Inflammatory macrophage treated with lipopolysaccharide for 1 hour (primary cell): ENCODE measurements around the gene COLEC12.

Source experiments
- DNase-seq, 2 donors: peaks; one replicate each; pipeline ENCODE4 v3.0.0-alpha.2; 2020 to 2022

The COLEC12 gene

DNA sequence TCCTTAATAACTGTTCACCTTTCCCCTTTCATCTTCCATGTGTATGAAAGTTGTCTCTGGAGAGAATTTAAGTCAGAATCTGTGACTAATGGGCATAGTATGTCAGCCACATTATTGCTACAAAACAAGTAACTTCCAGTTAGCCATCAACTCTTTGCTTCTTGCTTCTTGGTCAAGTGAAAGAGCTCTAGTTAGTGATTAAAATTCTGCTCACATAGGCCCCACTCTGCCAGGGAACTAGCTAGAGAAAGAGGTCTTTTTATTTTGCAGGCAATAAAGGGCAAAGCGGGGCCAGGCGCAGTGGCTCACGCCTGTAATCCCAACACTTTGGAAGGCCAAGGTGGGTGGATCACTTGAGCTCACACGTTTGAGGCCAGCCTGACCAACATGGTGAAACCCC, 64.6 kb downstream of the COLEC12 start:
- DNase-seq = no peak

DNA sequence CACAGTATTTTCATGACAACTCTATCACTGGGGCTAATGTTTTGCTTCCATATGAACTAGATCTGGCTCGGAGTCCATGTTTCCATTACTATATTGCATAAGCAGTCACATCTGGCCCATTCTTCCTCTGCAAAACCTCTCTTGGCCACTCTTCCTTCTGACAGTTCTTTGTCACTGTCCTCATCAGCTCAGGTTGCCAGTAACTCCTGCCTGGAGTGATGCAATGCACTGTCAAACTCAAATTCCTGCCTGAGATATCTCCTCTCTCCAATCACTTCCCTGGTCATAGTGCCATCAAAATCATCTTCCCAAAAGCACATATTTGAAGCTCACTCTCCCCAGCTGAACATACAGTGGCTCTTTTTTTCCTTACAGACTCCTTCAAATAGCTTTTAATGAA, 66.1 kb downstream of the COLEC12 start:
- DNase-seq = no peak

DNA sequence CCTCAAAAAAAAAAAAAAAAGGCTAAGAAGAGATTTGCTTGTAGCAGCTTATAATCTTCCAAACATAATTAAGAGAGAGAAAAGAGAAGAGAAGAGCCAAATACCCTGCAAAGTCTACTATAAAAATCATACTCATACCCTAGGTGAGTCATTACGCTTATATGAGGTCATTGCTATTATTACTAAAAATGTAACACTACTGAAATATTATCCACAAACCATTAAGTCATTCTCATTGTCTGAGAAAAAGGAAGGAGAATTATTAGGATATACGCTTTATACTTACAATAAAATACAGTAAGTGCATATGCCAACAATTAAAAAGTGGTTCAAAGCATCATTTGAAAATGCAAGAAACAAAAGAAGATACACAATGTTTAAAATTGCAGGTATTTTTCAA, 66.5 kb downstream of the COLEC12 start:
- peak; percentile 45 to 47 for DNase-seq

DNA sequence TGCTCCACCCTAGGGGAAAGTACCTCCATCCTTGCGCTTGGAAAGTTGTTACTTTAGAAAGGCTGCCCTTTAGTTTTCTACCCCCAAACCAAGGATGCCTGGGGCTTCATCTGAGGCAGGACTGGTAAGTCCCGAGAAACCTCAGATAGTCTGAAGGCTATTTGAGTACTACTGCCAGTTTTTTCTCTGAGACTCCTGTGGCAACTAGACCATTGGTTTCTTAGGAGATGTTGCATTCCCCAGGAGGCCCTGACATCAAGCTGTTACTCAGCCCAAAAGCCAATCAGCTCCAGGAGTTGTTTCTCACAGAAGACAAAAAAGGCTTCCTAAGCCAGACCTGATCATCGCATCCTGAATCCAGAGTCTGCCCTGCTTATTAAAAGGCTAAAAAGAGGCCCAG, 67.2 kb downstream of the COLEC12 start:
- DNase-seq = no peak

DNA sequence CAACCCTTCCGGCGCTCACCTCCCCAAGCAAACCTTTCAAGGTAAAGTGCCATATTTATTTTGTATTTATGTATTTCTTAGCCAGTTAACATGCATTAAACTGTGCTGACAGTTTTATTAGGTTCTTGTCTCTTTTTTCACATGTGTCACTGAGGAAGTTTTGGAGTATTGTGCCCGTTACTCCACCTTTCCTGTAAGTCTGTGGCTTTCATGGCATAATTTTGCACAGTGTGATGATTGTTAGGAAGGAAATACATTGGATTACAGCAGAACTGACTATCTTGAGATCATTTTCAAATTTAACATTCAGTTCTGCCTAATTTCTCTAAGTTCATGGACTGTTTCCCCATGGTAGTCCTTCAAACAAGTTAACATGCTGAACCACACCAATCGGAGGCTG, 67.7 kb downstream of the COLEC12 start:
- no peak for DNase-seq

DNA sequence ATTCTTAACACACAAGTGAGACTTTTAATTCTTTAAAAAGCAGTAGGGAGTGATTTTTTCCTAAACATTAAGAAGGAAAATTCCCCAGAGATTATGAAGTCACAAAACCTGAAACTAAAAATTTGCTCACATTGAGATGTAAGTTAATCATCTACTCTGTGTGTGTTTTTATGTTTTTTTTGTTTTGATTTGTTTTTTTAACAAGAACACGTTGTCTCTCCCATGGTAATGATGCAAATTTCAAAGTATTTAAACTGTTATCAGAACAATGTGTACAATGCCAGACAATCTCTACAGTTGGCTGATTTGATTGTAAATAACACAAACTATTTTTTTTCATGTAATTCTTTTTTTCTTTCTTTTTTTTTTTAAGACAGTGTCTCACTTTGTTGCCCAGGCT, 71.5 kb downstream of the COLEC12 start:
- DNase-seq = no peak

DNA sequence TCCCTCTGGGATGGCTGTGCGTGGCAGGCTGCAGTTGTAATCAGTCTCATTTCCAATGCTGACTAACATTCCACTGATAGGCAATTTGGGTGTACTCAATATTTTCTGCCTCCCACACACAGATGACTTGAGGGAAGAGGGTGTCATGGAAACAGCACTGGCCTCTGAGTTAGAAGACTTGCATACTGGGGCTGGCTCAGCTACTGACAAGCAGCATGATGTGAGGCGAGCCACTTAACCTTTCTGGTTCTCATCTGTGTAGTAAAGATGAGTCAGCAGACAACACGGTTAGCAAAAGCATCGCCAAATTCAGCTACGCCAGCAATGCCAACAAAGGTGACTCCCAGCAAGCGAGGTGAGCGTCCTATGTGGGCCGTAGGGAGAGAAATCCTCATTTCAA, 73.5 kb downstream of the COLEC12 start:
- DNase-seq = no peak

DNA sequence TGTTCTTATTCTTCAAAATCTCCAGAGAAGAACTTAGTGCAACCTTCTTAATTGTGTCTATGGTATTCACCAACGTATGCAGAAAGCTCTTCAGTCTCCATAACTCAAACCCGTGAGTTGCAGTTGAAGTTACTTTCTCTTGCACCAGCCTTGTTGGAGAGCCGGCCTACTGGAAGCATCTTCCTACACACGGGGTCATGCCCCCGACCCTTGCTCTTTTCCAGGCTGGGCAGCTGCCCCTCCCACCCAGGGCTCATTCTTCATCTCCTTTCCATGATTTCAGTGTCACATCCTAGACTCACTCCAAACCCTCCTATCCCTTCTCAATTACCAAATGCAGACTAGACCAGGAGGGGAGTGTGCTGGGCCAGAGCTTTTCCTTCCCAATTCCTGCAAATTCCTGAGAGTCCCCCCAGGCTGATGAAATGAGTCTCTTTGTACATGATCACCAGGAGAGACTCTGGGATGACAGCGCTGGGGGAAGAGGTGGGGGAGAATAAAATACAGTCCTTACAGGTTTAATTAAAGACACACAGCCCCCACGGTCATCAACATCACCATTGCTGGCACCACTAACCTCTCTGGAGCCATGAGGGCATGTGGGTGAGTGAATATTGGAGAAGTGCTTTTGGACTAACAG, 75.3 kb downstream of the COLEC12 start:
- no peak for DNase-seq

DNA sequence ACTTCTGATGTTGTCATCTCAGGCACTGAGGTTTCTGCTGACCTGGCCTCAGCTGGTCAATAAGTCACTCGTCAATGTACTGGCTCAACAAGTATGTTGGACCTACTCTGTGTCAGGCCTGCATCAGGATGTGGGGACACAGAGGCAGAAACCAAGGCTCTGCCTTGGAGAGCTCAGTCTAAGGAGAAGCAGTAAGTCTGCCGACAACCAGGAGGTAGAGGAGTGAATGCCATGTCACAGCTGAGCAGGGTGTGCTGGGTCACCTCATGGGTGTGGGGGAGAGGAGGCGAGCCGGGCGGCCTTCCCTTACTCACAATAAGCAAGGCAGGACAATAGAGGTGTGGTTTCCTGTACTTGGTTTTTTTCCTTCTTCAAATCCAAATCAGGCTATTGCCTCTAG, 75.8 kb downstream of the COLEC12 start:
- no peak for DNase-seq

DNA sequence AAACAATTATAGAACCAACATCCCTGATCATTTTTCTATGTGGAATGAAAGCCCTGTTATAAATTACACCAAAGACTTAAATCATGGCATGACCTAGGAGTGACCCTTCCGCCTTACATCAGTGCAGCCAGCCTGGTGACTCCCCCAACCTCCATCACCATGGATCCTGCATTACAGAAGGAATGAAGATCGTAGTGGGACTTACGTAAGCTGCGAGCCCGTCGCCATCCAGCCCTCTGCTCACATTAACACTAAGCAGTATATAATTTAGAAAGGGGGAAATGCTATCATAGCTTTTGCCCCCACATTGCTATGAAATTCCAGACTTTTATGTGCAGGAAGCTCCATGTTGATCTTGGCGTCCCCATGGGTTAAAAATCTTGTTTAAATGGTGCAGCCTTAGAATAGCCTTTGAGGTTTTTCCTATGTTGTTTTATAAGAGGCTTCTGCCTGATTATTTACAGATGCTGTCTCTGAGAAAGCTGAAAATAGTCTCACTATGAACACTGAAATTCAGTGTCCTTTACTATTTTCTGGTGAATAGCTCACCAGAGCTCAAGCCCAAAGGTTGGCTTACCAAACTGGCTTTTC, 76.3 kb downstream of the COLEC12 start:
- no peak for DNase-seq

DNA sequence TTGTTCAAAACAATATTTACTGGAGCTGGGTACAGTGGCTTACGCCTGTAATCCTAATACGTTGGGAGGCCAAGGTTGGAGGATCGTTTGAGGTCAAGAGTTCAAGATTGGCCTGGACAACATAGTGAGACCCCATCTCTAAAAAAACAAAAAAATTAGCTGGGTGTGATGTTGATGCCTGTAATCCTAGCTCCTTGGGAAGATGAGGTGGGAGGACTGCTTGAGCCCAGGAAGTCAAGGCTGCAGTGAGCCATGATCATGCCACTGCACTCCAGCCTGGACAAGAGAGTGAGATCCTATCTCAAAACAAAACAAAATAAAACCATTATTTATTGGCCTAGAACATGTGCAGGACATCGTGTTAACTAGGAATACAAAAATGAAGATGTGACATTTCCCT, 77.5 kb downstream of the COLEC12 start:
- no peak for DNase-seq

DNA sequence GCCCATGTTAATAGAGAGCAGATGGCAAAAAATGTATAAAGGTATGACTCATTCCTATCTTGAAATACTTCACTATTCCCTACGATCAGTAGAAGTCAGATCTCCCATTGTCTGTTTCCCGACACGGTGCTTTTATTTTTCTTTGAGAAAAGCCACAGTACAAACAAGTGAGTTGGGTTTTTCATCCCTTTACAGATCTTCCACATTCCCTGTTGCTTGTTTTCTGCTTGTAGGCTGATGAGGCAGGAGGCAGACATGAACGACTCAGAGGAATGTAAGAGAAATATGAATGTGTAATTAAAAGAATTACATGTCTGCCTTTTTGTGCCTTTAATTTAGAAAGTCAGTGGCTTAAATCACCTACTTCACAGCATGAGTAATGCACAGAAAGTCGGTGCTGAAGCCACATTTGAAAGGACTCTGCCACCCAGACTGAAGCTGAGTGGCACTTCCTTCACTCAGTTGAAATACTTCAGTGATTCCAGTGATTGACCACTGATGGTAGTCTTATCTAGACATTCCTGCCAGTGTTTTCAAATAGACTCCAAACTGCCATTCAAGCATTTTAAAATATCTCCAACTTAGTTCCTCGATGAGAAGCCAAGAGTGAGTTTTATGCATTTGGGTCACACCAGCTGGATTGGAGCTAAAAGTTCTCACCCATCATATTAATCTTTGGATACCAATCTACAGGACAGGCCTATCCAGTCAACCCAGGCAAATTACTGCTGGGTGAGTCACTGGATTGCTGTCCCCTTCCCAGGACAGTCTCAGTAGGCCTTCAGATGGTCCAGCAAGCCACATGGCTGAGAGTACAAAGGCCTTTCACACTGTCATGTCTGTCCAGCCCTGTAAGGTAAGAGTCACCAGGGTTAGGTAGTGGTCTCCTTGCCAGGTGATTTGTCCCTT, 79.0 kb downstream of the COLEC12 start:
- DNase-seq = no peak

DNA sequence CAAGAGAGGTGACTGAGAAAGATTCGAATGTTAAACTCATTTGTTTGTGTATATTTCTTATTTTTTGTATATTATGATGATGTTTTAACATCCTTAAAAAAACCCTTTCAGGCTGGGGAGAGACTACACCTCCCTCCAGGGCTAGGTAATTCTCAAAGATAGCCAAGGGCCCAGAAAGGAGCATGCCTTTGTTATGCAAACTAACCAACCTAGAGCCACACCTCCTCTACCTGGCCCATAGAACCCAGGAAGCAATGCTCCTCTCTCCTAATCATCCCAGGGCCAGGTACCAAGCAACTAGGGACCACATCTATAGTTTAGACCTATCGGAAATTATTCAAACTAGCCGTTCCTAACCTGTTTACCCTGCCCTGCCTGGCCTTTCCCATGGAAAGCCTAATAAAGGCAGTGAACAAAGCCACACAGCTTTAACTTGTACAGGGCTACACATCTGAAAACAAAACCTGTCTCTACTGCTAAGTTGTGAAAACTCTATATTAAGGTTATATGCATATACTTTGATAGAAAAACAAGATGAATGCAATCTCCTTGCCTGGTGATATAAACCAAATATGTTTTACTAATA, 79.7 kb downstream of the COLEC12 start:
- DNase-seq = no peak

DNA sequence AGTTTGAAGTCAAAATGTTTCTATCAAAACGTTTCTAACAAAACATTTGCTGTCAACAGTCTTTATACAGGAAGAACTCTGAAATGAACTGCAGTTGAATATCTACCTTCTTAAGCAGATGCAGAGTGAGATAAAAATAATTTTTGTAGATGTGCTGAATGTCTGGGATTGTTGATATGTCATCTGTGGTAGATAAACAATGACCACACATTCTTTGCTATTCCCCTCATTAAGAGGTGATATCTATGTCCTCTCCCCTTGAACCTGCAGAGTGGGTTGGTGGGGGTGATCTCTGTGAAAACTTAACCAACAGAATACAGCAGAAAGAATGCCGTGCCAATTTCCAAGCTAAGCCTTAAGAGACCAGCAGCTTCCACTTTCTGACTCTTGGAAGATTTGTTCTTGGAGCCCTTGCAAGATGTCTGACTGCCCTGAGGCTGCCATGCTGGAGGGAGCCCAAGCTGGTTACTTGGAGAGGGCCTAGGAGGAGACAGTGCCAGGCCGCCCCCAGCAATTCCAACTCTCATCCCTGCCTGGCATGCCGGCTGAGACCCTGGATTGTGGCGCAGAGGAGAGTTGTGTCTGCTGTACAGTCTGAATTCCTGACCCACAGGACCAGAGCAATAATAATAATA, 80.8 kb downstream of the COLEC12 start:
- DNase-seq = no peak

DNA sequence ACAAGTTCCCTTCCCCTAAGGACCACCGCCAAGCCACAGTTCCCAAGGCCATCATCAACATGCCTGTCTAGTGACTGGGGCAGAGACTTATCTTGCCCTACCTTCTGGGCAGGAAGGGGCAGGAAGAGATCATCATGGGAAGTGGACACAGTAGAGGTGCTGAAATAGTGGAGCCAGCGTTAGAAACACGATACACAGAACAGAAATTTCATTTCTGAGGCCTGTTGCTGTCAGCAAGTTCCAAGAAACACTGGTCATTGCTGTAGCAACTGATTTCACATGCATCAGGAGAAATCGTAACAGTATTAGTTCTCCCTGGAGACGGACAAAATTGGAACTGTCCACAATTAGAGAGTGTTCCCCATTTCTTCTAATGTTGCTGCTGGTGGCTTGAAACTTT, 83.0 kb downstream of the COLEC12 start:
- peak; percentile 36 to 55 for DNase-seq

DNA sequence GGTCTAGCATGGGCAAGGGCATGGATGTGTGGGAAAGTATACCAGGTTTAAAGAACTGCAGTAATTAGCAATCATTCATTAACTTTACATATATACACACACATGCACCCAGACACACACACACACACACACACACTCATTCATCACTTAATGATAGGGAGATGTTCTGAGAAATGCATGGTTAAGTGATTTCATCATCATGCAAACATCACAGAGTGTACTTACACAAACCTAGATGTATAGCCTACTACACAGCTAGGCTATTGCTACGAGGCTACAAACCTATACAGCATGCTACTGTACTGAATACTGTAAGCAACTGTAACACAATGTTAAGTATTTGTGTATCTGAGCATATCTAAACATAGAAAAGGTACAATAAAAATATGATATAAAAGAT, 83.6 kb downstream of the COLEC12 start:
- no peak for DNase-seq

DNA sequence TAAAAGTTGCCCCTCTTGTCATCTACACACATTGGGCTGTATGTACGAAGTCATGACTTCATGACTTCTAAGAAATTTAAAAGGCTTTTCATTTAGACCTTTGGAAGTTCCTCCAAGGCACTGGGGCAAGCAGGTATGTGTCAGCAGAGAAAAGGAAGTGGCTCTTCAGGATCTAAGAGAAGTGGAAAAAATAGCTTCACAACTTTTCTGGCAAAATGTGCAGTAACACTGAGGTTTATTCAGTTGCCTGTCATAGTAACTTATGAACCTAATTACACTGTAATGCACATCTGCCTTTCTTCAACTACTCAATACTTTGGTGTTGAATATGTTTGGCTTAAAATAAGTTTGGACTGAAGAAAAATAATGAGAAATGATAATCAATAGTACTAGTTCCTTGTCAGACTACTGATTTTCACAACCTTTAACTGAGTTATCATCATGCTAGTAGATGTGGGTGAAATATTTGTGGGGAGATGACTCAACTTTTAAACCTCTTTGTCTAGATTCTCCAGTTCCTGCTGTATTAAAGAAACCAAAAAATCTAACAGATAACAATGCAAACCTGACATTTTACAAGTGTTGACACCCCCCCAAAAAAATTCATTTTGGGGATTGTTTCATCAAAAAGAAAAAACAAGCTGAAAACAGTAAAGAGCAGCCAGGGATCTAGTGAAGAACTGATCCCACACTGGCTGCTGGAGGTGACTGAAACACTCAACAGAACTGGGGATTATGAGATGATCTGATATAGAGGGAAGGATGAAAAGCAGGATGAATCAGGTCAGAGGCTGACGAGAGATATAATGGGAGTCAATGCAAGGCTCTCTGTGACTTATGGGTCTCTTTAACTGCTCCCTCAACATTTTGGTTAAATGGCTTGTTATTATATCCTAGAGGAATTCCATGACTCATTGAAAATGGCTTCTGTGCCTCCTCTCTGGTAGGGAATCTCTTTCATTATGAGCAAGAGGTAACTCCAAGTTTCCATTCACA, 84.6 kb downstream of the COLEC12 start:
- DNase-seq = peak in 1 of 2 donors; percentile 38

DNA sequence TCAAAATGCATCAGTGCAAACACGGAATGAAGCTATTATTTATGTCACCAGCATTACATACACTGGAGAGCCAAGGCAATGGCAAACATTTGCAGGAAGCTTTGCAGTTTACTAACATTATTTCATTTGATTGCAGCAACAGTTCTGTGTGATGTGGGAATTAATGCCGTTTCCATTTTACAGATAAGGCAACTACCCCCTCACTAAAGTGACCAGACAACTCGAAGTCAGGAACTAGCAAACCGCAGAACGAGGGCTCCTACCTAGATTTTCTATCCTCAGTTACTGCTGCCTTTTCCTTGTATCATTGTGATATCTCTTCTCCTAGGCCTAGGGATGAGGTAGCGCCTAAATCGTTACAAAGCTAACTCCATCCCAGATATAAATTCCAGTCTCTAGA, 85.5 kb downstream of the COLEC12 start:
- DNase-seq = no peak

DNA sequence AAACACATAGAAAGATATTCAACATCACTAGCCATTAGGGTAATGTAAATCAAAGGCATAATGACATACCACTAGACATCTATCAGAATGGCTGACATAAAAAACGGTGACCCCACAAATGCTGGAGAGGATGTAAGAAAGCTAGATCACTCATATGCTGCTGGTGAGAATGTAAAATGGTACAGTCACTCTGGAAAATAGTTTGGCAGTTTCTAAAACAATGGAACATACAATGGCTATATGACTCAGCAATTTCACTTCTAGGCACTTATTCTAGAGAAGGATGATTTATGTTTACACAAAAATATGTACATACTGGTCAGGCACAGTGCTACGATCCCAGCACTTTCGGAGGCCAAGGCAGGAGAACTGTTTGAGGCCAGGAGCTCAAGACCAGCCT, 87.3 kb downstream of the COLEC12 start:
- DNase-seq = no peak

DNA sequence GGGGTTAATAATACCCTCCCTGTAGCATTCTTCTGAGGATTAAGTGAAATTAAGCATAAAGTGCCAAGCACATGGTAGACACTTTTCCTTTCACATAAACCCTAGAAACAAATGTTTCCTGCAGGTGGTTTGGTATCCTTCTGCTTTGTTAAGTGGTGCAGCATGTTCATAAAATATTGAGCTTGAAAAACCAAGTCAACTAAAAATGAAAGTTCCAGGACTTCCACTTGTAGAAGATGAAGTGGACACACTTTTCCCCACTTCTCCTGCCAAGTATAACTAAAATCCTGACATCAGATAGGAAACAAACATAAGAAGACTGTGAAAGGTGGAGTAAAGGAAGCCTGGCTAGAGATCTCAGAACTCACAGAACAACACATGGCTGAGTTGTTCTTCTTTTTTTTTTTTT, 90.5 kb downstream of the COLEC12 start:
- DNase-seq = no peak

DNA sequence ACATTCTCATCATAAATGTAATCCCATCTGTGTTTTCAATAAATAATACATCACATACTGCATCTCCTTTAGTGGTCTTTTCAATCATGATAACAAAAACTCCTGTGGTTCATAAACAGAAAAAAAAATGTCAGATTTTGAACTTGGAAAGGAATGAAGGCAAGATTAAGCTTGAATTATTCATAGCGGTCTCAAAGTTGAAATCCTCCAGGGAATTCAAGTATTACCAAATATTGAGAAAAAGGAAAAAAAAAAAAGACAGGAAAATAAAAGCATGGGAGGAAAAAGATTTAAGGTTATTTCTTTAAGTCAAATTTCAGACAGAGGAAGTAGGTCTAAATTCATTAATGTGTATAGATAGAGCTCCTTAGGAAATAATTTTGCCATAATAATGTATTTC, 92.1 kb downstream of the COLEC12 start:
- no peak for DNase-seq

DNA sequence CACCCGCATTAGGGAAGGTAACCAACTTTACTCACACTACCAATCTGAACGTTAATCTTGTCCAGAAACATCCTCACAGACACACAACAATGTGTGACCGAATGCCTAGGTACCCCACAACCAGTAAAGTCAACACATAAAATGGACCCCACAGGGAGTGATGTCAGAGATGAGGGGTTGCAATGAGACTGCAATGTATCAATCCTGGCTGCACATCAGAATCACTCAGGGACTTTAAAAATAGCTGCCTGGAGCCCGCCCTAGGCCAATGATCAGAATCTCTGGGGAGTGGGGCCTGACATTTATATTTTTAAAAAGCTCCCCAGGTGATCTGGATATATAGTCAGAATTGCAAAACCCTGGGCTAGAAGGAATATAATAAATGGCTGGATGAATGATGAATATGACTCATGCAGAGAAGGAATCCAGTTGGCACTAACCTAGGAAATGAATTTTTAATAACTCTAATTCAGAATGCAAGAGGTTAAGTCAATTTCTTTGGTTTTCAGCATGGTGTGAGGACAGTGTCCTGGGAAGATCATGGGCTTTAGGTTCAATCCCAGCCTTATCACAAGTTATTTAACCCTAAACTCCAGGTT, 92.8 kb downstream of the COLEC12 start:
- DNase-seq = no peak
